SK-N-SH treated with all-trans-retinoic acid at 6 μM for 48 hours (cell line): Measurements from ENCODE around the gene CTNS.

Experiments used
- ATAC-seq: fragments of 200-7000 bp; cut with Tn5 transposase; 3 replicates; pipeline ENCODE4 v1.9.1; 2020; ENCODE audit warnings: mild to moderate bottlenecking, moderate library complexity
- ARNTL ChIP-seq: fragments of 450-650 bp; formaldehyde crosslinking; IDR thresholded peaks from 2 replicates; pipeline ENCODE4 v1.5.0; 2020; ENCODE audit warnings: low read depth, mild to moderate bottlenecking, moderate library complexity, borderline replicate concordance
- CSDC2 ChIP-seq: fragments of 250-450 bp; sonication (Bioruptor Pico); IDR thresholded peaks from 2 replicates; pipeline ENCODE4 v1.5.0; 2020; ENCODE audit warnings: mild to moderate bottlenecking, moderate library complexity
- CSRNP3 ChIP-seq: fragments of 250-450 bp; sonication (Bioruptor Pico); IDR thresholded peaks from 2 replicates; pipeline ENCODE4 v1.5.1; 2021; ENCODE audit warnings: mild to moderate bottlenecking, moderate library complexity
- ESRRG ChIP-seq: fragments of 250-450 bp; sonication (Bioruptor Pico); IDR thresholded peaks from 2 replicates; pipeline ENCODE4 v1.6.1; 2021; ENCODE audit warnings: mild to moderate bottlenecking
- GLIS3 ChIP-seq: fragments of 250-450 bp; sonication (Bioruptor Pico); IDR thresholded peaks from 2 replicates; pipeline ENCODE4 v1.5.0; 2020; ENCODE audit warnings: mild to moderate bottlenecking, moderate library complexity
- ISL1 ChIP-seq: fragments of 250-450 bp; sonication (Bioruptor Pico); IDR thresholded peaks from 2 replicates; pipeline ENCODE4 v2.1.2; 2022; ENCODE audit warnings: mild to moderate bottlenecking, moderate library complexity
- OSR1 ChIP-seq: fragments of 250-450 bp; sonication (Bioruptor Pico); IDR thresholded peaks from 2 replicates; pipeline ENCODE4 v1.8.0; 2022; ENCODE audit warnings: moderate library complexity, mild to moderate bottlenecking, inconsistent platforms
- PATZ1 ChIP-seq: fragments of 250-450 bp; sonication (Bioruptor Pico); IDR thresholded peaks from 2 replicates; pipeline ENCODE4 v1.8.0; 2020; ENCODE audit warnings: mild to moderate bottlenecking, moderate library complexity, borderline replicate concordance
- POU6F1 ChIP-seq: fragments of 250-450 bp; sonication (Bioruptor Pico); IDR thresholded peaks from 2 replicates; pipeline ENCODE4 v1.8.0; 2021; ENCODE audit warnings: low read depth, mild to moderate bottlenecking, moderate library complexity, borderline replicate concordance
- PPARA ChIP-seq: fragments of 250-450 bp; sonication (Bioruptor Pico); IDR thresholded peaks from 2 replicates; pipeline ENCODE4 v1.5.0; 2020; ENCODE audit warnings: mild to moderate bottlenecking, borderline replicate concordance
- RARB ChIP-seq: fragments of 250-450 bp; sonication (Bioruptor Pico); IDR thresholded peaks from 2 replicates; pipeline ENCODE4 v1.8.0; 2021; ENCODE audit warnings: mild to moderate bottlenecking, moderate library complexity
- SNAI2 ChIP-seq: fragments of 250-450 bp; sonication (Bioruptor Pico); IDR thresholded peaks from 2 replicates; pipeline ENCODE4 v1.5.0; 2020; ENCODE audit warnings: mild to moderate bottlenecking, moderate library complexity
- TCF4 ChIP-seq: fragments of 250-450 bp; sonication (Bioruptor Pico); IDR thresholded peaks from 2 replicates; pipeline ENCODE4 v1.8.0; 2021; ENCODE audit warnings: mild to moderate bottlenecking, moderate library complexity, borderline replicate concordance
- TOX ChIP-seq: fragments of 250-450 bp; sonication (Bioruptor Pico); IDR thresholded peaks from 2 replicates; pipeline ENCODE4 v1.8.0; 2021; ENCODE audit warnings: mild to moderate bottlenecking, moderate library complexity, borderline replicate concordance
- TSHZ2 ChIP-seq: fragments of 250-450 bp; sonication (Bioruptor Pico); IDR thresholded peaks from 2 replicates; pipeline ENCODE4 v1.5.0; 2020; ENCODE audit warnings: mild to moderate bottlenecking, moderate library complexity
- ZC3H10 ChIP-seq: fragments of 250-450 bp; sonication (Bioruptor Pico); IDR thresholded peaks from 2 replicates; pipeline ENCODE4 v1.5.1; 2021; ENCODE audit warnings: mild to moderate bottlenecking, moderate library complexity
- ZFP3 ChIP-seq: fragments of 250-450 bp; sonication (Bioruptor Pico); IDR thresholded peaks from 2 replicates; pipeline ENCODE4 v1.5.0; 2020; ENCODE audit warnings: mild to moderate bottlenecking, moderate library complexity
- ZFP30 ChIP-seq: fragments of 450-650 bp; formaldehyde crosslinking; IDR thresholded peaks from 2 replicates; pipeline ENCODE4 v1.5.0; 2022; ENCODE audit warnings: mild to moderate bottlenecking, moderate library complexity
- ZNF565 ChIP-seq: fragments of 450-650 bp; formaldehyde crosslinking; conservative IDR thresholded peaks from 2 replicates; pipeline ENCODE4 v1.5.0; 2020; ENCODE audit warnings: low read depth, mild to moderate bottlenecking, moderate library complexity
- ZNF70 ChIP-seq: fragments of 450-650 bp; formaldehyde crosslinking; IDR thresholded peaks from 2 replicates; pipeline ENCODE4 v1.5.0; 2020; ENCODE audit warnings: mild to moderate bottlenecking, moderate library complexity
- ZNF8 ChIP-seq: fragments of 450-650 bp; formaldehyde crosslinking; IDR thresholded peaks from 2 replicates; pipeline ENCODE4 v1.5.0; 2020; ENCODE audit warnings: mild to moderate bottlenecking, moderate library complexity

CTNS gene

GRCh38 chr17:3683054-3683511 lies 46.5 kb downstream of the CTNS start:
- ATAC-seq = peak; percentile 86
- TF ChIP-seq ESRRG (CRISPR knock-in tag) (no peak), ZNF70 (CRISPR knock-in tag) (no peak), ZFP30 (CRISPR knock-in tag) (no peak), CSDC2 (CRISPR knock-in tag) (no peak), PPARA (CRISPR knock-in tag) (no peak), GLIS3 (no peak), PATZ1 (no peak), POU6F1 (CRISPR knock-in tag) (no peak), ZNF565 (no peak), RARB (CRISPR knock-in tag) (no peak), OSR1 (no peak), TCF4 (CRISPR knock-in tag) (no peak), ZNF8 (CRISPR knock-in tag) (no peak), CSRNP3 (no peak), ARNTL (CRISPR knock-in tag) (no peak)

GRCh38 chr17:3685174-3685573 lies 48.6 kb downstream of the CTNS start:
- ATAC-seq = no peak
- TF ChIP-seq ZNF8 (CRISPR knock-in tag) = no peak
- TF ChIP-seq TCF4 (CRISPR knock-in tag) = no peak
- no peak for TF ChIP-seq POU6F1 (CRISPR knock-in tag)
- TF ChIP-seq ISL1 = no peak
- no peak for TF ChIP-seq CSDC2 (CRISPR knock-in tag)

- no peak for TF ChIP-seq ZC3H10 (CRISPR knock-in tag)
- no peak for TF ChIP-seq ZNF70 (CRISPR knock-in tag)
- TF ChIP-seq GLIS3 = no peak
- no peak for TF ChIP-seq PPARA (CRISPR knock-in tag)
- no peak for TF ChIP-seq RARB (CRISPR knock-in tag)
- TF ChIP-seq TOX (CRISPR knock-in tag) = no peak
- TF ChIP-seq OSR1 = no peak
- TF ChIP-seq POU6F1 (CRISPR knock-in tag) = no peak
- peak; percentile 26 for ATAC-seq
Observed at GRCh38 chr17:3688027-3688553, 51.5 kb downstream of the CTNS start.

- TF ChIP-seq TSHZ2 (no peak), ZNF8 (CRISPR knock-in tag) (no peak), CSDC2 (CRISPR knock-in tag) (no peak), SNAI2 (no peak), TOX (CRISPR knock-in tag) (no peak), ZFP3 (no peak), ZFP30 (CRISPR knock-in tag) (no peak), ARNTL (CRISPR knock-in tag) (no peak), GLIS3 (no peak), TCF4 (CRISPR knock-in tag) (no peak), CSRNP3 (no peak)
- no peak; the same call in 2 of the 3 replicates for ATAC-seq
Observed at GRCh38 chr17:3688852-3689261, 52.3 kb downstream of the CTNS start.
